ENCODE results near the gene PTAFR. TPM values are rescaled to one million over a fixed set of nuclear protein-coding genes. Genes with fewer than 3 reads are reported as not detected.

Gene PTAFR
- total and polyA plus RNA-seq, 9 donors, result 0.72 to 7.2 (median 1.5) TPM

DNA sequence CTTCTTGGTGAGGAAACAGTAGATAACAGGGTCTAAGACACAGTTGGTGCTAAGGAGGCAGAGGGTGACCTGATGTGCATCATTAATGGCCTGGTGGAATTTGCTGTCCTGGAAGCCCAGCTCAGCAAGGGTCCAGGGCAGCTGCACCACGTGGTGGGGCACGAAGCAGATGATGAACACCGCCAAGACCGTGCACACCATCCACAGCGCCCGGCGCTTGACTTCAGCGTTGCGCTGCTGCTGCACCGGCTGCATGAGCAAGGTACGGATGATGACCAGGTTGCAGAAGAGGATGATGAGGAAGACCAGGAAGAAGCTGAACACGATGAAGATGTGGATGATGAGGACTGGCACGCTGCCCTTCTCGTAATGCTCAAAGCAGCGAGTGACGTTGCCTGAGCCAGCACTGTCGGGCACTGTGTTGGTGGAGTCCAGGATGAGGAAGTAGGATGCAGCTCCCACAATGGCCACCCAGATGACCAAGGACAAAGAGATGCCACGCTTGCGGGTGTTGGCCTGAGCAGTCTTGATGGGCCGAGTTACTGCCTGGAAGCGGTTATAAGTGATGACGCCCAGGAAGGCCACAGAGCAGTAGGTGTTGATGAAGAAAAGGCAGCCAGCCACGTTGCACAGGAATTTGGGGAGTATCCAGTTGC is 26.2 kb downstream of the PTAFR start:
- TF ChIP-seq, protein P1, sequence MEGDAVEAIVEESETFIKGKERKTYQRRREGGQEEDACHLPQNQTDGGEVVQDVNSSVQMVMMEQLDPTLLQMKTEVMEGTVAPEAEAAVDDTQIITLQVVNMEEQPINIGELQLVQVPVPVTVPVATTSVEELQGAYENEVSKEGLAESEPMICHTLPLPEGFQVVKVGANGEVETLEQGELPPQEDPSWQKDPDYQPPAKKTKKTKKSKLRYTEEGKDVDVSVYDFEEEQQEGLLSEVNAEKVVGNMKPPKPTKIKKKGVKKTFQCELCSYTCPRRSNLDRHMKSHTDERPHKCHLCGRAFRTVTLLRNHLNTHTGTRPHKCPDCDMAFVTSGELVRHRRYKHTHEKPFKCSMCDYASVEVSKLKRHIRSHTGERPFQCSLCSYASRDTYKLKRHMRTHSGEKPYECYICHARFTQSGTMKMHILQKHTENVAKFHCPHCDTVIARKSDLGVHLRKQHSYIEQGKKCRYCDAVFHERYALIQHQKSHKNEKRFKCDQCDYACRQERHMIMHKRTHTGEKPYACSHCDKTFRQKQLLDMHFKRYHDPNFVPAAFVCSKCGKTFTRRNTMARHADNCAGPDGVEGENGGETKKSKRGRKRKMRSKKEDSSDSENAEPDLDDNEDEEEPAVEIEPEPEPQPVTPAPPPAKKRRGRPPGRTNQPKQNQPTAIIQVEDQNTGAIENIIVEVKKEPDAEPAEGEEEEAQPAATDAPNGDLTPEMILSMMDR (IDR thresholded peaks at IDR 0.05), result no peak
- TF ChIP-seq EP300 (IDR thresholded peaks at IDR 0.05) (no peak), POLR2A (IDR thresholded peaks at IDR 0.05) (no peak)
- Histone ChIP-seq H3K9me3 (no peaks in the 10 kb centered on the region), H3K27ac (no peak overlapping the region), H3K4me1 (ENCODE audit: insufficient read depth) (no peaks in the 10 kb centered on the region), H3K36me3 (no peaks in the 10 kb centered on the region), H3K27me3 (no peaks in the 10 kb centered on the region), H3K4me3 (no peak overlapping the region)
- DNase-seq, result no peak
- intact Hi-C loops (cut with DNase I), result no loop called here
- 93 to 95% (median 94%) methylated on average over 23 of the region's 23 CpGs for WGBS, 3 donors

GRCh38 chr1:28148880-28149195 is 27.7 kb downstream of the PTAFR start:
- H3K27ac ChIP-seq, result no peak overlapping the region
- no peak for DNase-seq
- H3K4me3 ChIP-seq, result no peak overlapping the region
- no peaks in the 10 kb centered on the region for H3K27me3 ChIP-seq
- no peaks in the 10 kb centered on the region for H3K4me1 ChIP-seq (ENCODE audit: insufficient read depth)
- H3K9me3 ChIP-seq, result no peaks in the 10 kb centered on the region
- H3K36me3 ChIP-seq, result no peaks in the 10 kb centered on the region
- intact Hi-C loops (cut with DNase I), result no loop called here
- WGBS, 3 donors, result 82 to 91% (median 83%) methylated on average over 1 of the region's 1 CpG
- TF ChIP-seq, protein P1 (IDR thresholded peaks at IDR 0.05), result no peak
- TF ChIP-seq EP300 (IDR thresholded peaks at IDR 0.05) (no peak), POLR2A (IDR thresholded peaks at IDR 0.05) (no peak)

GRCh38 chr1:28147264-28148094 is 29.0 kb downstream of the PTAFR start:
- H3K27ac ChIP-seq, result no peak overlapping the region
- H3K36me3 ChIP-seq, result no peaks in the 10 kb centered on the region
- WGBS, 3 donors, result 66 to 71% (median 68%) methylated on average over 15 to 16 of the region's 16 CpGs
- no peaks in the 10 kb centered on the region for H3K27me3 ChIP-seq
- no peaks in the 10 kb centered on the region for H3K9me3 ChIP-seq
- intact Hi-C loops (cut with DNase I), result no loop called here
- H3K4me1 ChIP-seq (ENCODE audit: insufficient read depth), result no peaks in the 10 kb centered on the region
- no peak overlapping the region for H3K4me3 ChIP-seq
- no peak for DNase-seq
- TF ChIP-seq, protein P1 (IDR thresholded peaks at IDR 0.05), result no peak
- TF ChIP-seq POLR2A (IDR thresholded peaks at IDR 0.05), result no peak

- Histone ChIP-seq H3K4me1 (ENCODE audit: insufficient read depth) (no peaks in the 10 kb centered on the region), H3K27me3 (no peaks in the 10 kb centered on the region), H3K9me3 (no peaks in the 10 kb centered on the region), H3K4me3 (no peak overlapping the region), H3K36me3 (no peaks in the 10 kb centered on the region), H3K27ac (no peak overlapping the region)
- intact Hi-C loops (cut with DNase I), result no loop called here
- WGBS, 3 donors, result 92 to 95% (median 94%) methylated on average over 5 of the region's 5 CpGs
- TF ChIP-seq EP300 (IDR thresholded peaks at IDR 0.05) (no peak), POLR2A (IDR thresholded peaks at IDR 0.05) (no peak)
- TF ChIP-seq, protein P1 (IDR thresholded peaks at IDR 0.05), result no peak
- no peak for DNase-seq
These were observed 30.8 kb downstream of the PTAFR start for GRCh38 chr1:28145728-28146127.

Data from ovary (tissue), 9 donors.